B cell (primary cell): Measurements from ENCODE around the gene ZNF329. TPM values are rescaled to one million over a fixed set of nuclear protein-coding genes. Genes with fewer than 3 reads are reported as not detected.

Experiments
- ATAC-seq: fragments of 200-7000 bp; cut with Tn5 transposase; one replicate; pipeline ENCODE4 v1.10.0; 2021; ENCODE audit warnings: low read depth, mild to moderate bottlenecking, moderate number of reproducible peaks, moderate library complexity
- CTCF ChIA-PET: fragments of 350-600 bp; sonication (Branson Sonifier 250); formaldehyde crosslinking; loops from one replicate; lab custom pipeline; 2021; ENCODE audit warnings: antibody characterized with exemption, inconsistent platforms; lab: Charles Lee
- POLR2A ChIA-PET: fragments of 350-600 bp; sonication (Branson Sonifier 250); formaldehyde crosslinking; loops from one replicate; lab custom pipeline; 2021; ENCODE audit warnings: antibody characterized with exemption; lab: Charles Lee
- DNase-seq: peaks from one replicate; pipeline ENCODE4 v3.0.0; 2013
- H2AFZ ChIP-seq: 2 replicates; pipeline ENCODE4 v1.6.1; 2012; ENCODE audit warnings: mild to moderate bottlenecking, low read depth, low read length; ENCODE audit not compliant: insufficient read depth, poor library complexity, severe bottlenecking
- H3K27ac ChIP-seq, 2 donors: 1 replicate in 1 of 2; 2 replicates in 1 of 2; pipeline ENCODE4 v1.5.1; 2012 to 2013; ENCODE audit warnings: low read length in 2 of 2, mild to moderate bottlenecking in 2 of 2, moderate library complexity in 1 of 2
- H3K27me3 ChIP-seq, 4 experiments: fragments of 200-600 bp in 1 of 4; sonication (generic) in 1 of 4; replicated peaks in 1 of 4; 1 replicate in 2 of 4; 2 replicates in 2 of 4; pipeline versions ENCODE4 v1.6.1 to v1.7.0; 2013 to 2016; ENCODE audit warnings: low read length in 3 of 4, mild to moderate bottlenecking in 2 of 4, mixed read lengths in 1 of 4, moderate library complexity in 1 of 4; ENCODE audit not compliant: insufficient read depth in 4 of 4, control insufficient read depth in 3 of 4; ENCODE audit errors: control extremely low read depth in 1 of 4
- H3K36me3 ChIP-seq, 2 experiments: replicated peaks in 1 of 2; 1 replicate in 1 of 2; 2 replicates in 1 of 2; pipeline versions ENCODE4 v1.6.1 to v1.7.1; 2013; ENCODE audit warnings: low read length in 1 of 2; ENCODE audit not compliant: insufficient read depth in 2 of 2, control insufficient read depth in 1 of 2; ENCODE audit errors: control extremely low read depth in 1 of 2, extremely low read depth in 1 of 2
- H3K4me1 ChIP-seq, 2 donors: fragments of 200-600 bp in 1 of 2; sonication (generic) in 1 of 2; 1 replicate in 1 of 2; 2 replicates in 1 of 2; pipeline versions ENCODE4 v1.5.1 to v1.6.1; 2013 to 2017; ENCODE audit warnings: low read length in 2 of 2; ENCODE audit not compliant: control insufficient read depth in 2 of 2, insufficient read depth in 2 of 2
- H3K4me2 ChIP-seq: replicated peaks from 2 replicates; pipeline ENCODE3; 2012; ENCODE audit warnings: mild to moderate bottlenecking, low read depth, low read length; ENCODE audit not compliant: poor library complexity, severe bottlenecking
- H3K4me3 ChIP-seq, 5 experiments: fragments of 200-600 bp in 1 of 5; sonication (generic) in 1 of 5; 1 replicate in 3 of 5; 2 replicates in 2 of 5; pipeline versions ENCODE4 v1.5.1 to v1.7.0; 2011 to 2016; ENCODE audit warnings: low read length in 4 of 5, mild to moderate bottlenecking in 4 of 5, low read depth in 2 of 5, control low read depth in 1 of 5, moderate library complexity in 1 of 5; ENCODE audit not compliant: insufficient read depth in 1 of 5; ENCODE audit errors: control extremely low read depth in 1 of 5, extremely low read depth in 1 of 5
- H3K79me2 ChIP-seq: fragments of 200-600 bp; sonication (generic); one replicate; pipeline ENCODE4 v1.6.0; 2016; ENCODE audit warnings: low read length; ENCODE audit not compliant: control insufficient read depth, insufficient read depth
- H3K9ac ChIP-seq: fragments of 200-600 bp; sonication (generic); 2 replicates; pipeline ENCODE4 v1.6.1; 2017; ENCODE audit warnings: mild to moderate bottlenecking, low read length, moderate library complexity
- H3K9me3 ChIP-seq, 3 donors: one replicate each; pipeline versions ENCODE4 v1.6.1 to v1.7.1; 2013; ENCODE audit warnings: low read length in 2 of 3; ENCODE audit not compliant: control insufficient read depth in 2 of 3, insufficient read depth in 1 of 3; ENCODE audit errors: control extremely low read depth in 1 of 3
- H4K20me1 ChIP-seq: 2 replicates; pipeline ENCODE4 v1.6.0; 2012; ENCODE audit warnings: mild to moderate bottlenecking, low read length; ENCODE audit not compliant: insufficient read depth, control insufficient read depth, poor library complexity, severe bottlenecking
- H3K27ac Mint-ChIP-seq: one replicate; pipeline ENCODE4 v1.8.0; 2021; ENCODE audit warnings: mixed read lengths
- H3K27me3 Mint-ChIP-seq: one replicate; pipeline ENCODE4 v1.8.0; 2021; ENCODE audit warnings: mixed read lengths
- H3K4me1 Mint-ChIP-seq: one replicate; pipeline ENCODE4 v1.8.0; 2021; ENCODE audit warnings: mixed read lengths
- H3K4me3 Mint-ChIP-seq: one replicate; pipeline ENCODE4 v1.8.0; 2021; ENCODE audit warnings: mixed read lengths
- H3K9me3 Mint-ChIP-seq: one replicate; pipeline ENCODE4 v1.8.0; 2022; ENCODE audit warnings: mixed read lengths; ENCODE audit not compliant: insufficient read depth
- EZH2 ChIP-seq: IDR thresholded peaks from 2 replicates; pipeline ENCODE4 v1.6.1; 2012; ENCODE audit warnings: borderline replicate concordance, low read depth, mild to moderate bottlenecking, moderate library complexity, low read length; ENCODE audit not compliant: insufficient read depth, poor library complexity, severe bottlenecking
- WGBS: methylation state at CpG from one replicate; pipeline ENCODE4 v1.1.5; 2013; ENCODE audit warnings: missing lambda C conversion rate; ENCODE audit not compliant: insufficient coverage; 5-methylcytosine and 5-hydroxymethylcytosine counted together
- intact Hi-C: fragments of 100-400 bp; cut with micrococcal nuclease; formaldehyde crosslinking; loops from one replicate; pipeline ENCODE4 v1.10.0; 2022
- polyA plus RNA-seq: library from polyadenylated mRNA; depleted of rRNA; stranded (reverse); fragments of >200 nt; gene quantifications from 2 replicates; pipeline ENCODE4 v1.2.3, GENCODE V29; 2012
- total RNA-seq, 2 donors: library from RNA; stranded (reverse); fragments of 120-200 nt in 1 of 2; gene quantifications; 1 replicate in 1 of 2; 2 replicates in 1 of 2; pipeline versions ENCODE4 v1.2.3 to v1.2.4, GENCODE V29; 2013 to 2022
- TF ChIP-seq, protein P1 (sequence below): fragments of 200-600 bp; IDR thresholded peaks from one replicate; pipeline ENCODE4 v1.8.0; 2022; ENCODE audit warnings: antibody characterized with exemption, mild to moderate bottlenecking

ZNF329 gene
- total and polyA plus RNA-seq, 2 donors (not counting 1 experiment from before 2014, with no cell fraction given) = 5.4 to 12.5 TPM

DNA sequence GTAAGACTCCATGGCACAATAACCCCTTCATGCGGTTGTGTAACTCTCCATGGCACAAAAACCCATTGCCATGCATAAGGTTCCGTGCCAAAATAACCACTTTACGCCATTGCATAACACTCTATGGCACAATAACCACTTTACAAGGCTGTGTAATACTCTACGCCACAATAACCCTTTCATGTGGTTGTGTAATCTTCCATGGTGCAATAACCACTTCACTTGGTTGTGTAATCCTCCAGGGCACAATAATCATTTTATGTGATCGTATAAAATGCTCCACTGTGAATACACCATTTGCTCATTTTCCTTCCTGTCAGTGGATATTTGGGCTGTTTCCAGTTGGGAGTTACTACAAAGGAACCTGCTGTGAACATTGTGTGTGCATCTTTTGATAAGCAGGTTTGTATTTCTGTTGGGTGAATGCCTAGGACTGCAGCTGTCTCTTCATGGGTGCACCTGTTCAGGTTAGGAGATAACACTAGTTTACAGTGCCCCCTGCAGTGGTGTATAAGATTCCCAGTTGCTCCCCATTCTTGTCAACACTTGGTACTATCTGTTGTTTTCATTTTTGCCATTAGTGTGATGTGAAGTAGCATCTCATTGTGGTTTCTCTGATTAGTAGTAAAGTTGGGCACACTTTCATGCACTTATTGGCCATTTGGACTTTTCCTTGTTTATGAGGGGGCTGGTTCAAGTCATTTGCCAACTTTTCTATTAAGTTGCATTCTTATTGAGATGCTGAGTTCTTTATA lies 31.4 kb downstream of the ZNF329 start:
- H3K36me3 ChIP-seq = no peaks in the 10 kb centered on the region
- ATAC-seq (no peak), DNase-seq (no peak)
- no peak overlapping the region for H3K4me3 Mint-ChIP-seq
- H3K4me1 Mint-ChIP-seq = no peaks in the 10 kb centered on the region
- H3K4me2 ChIP-seq = no peak overlapping the region
- ChIA-PET CTCF (interaction anchor here (0.7 kb wide), 1 partner anchor 1680 kb away, joined by 3 read pairs; no protein-coding TSS in a partner anchor), POLR2A (no interaction called here)
- H3K9ac ChIP-seq = no peak overlapping the region
- H4K20me1 ChIP-seq = no peaks in the 10 kb centered on the region
- peaks cover 0 to 20% (median 0%) of the 10 kb centered on the region in 4 experiments for H3K27me3 ChIP-seq
- peaks cover 11% of the 10 kb centered on the region for H3K27me3 Mint-ChIP-seq
- TF ChIP-seq EZH2 = no peak
- TF ChIP-seq, protein P1, sequence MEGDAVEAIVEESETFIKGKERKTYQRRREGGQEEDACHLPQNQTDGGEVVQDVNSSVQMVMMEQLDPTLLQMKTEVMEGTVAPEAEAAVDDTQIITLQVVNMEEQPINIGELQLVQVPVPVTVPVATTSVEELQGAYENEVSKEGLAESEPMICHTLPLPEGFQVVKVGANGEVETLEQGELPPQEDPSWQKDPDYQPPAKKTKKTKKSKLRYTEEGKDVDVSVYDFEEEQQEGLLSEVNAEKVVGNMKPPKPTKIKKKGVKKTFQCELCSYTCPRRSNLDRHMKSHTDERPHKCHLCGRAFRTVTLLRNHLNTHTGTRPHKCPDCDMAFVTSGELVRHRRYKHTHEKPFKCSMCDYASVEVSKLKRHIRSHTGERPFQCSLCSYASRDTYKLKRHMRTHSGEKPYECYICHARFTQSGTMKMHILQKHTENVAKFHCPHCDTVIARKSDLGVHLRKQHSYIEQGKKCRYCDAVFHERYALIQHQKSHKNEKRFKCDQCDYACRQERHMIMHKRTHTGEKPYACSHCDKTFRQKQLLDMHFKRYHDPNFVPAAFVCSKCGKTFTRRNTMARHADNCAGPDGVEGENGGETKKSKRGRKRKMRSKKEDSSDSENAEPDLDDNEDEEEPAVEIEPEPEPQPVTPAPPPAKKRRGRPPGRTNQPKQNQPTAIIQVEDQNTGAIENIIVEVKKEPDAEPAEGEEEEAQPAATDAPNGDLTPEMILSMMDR = no peak
- H3K9me3 ChIP-seq = peaks cover 5 to 74% (median 70%) of the 10 kb centered on the region in 3 donors
- H3K27ac Mint-ChIP-seq = no peak overlapping the region
- no peaks in the 10 kb centered on the region for H3K79me2 ChIP-seq
- no peak overlapping the region for H3K27ac ChIP-seq
- H2AFZ ChIP-seq = no peak overlapping the region
- H3K9me3 Mint-ChIP-seq = peaks cover 40% of the 10 kb centered on the region
- no peaks in the 10 kb centered on the region for H3K4me1 ChIP-seq
- H3K4me3 ChIP-seq = no peak overlapping the region
- 81% methylated on average over 3 of the region's 5 CpGs for WGBS
- intact Hi-C loops = no loop called here

DNA sequence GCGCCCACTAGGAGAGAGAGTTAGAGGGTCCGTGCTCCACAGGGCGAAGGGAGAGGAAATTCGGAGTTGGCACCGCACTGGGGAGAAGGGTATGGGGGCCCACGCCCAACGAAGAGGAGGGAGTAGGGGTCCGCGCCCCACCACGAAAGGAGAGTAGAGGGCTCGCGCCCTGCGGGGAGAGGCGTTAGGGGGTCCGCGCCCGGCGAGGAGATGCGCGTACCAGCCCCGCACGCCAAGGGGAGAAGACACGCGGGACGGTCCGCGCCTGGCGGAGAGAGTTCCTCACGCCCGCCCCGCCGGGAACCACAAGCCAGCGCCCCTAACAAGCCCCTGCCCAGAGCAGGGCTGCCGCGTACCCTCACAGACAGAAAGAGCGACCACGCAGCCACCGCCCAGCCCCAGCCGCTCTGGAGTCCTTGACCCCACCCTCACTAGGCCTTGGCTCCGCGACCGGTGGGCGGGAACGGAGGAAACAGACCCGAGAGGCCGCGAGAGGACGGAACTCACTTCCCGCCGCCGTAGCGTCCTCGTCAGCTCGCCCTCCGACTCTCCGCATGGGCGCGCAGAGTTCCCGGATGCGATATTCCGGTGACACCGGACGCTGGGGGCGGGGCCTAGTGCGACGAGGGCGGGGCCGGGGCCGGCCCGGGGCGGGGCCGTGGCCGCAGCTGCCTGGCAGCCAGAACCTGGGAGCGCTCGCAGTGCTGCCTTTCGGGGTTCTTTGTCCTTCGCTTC lies 32.6 kb downstream of the ZNF329 start:
- no peak overlapping the region for H3K4me3 ChIP-seq
- H3K27me3 ChIP-seq = peaks cover 0 to 20% (median 0%) of the 10 kb centered on the region in 4 experiments
- intact Hi-C loops = no loop called here
- DNase-seq (no peak), ATAC-seq (no peak)
- no peaks in the 10 kb centered on the region for H3K36me3 ChIP-seq
- peaks cover 11% of the 10 kb centered on the region for H3K27me3 Mint-ChIP-seq
- H3K9me3 Mint-ChIP-seq = peaks cover 39% of the 10 kb centered on the region
- 22% methylated on average over 77 of the region's 77 CpGs for WGBS
- H3K4me1 Mint-ChIP-seq = no peaks in the 10 kb centered on the region
- H3K4me1 ChIP-seq = no peaks in the 10 kb centered on the region
- TF ChIP-seq, protein P1 = no peak
- TF ChIP-seq EZH2 = no peak
- no peaks in the 10 kb centered on the region for H3K79me2 ChIP-seq
- H3K27ac Mint-ChIP-seq = no peak overlapping the region
- no peak overlapping the region for H3K4me3 Mint-ChIP-seq
- H2AFZ ChIP-seq = peak overlapping the region; percentile 32
- ChIA-PET CTCF (no interaction called here), POLR2A (no interaction called here)
- no peaks in the 10 kb centered on the region for H4K20me1 ChIP-seq
- H3K9ac ChIP-seq = no peak overlapping the region
- H3K27ac ChIP-seq = no peak overlapping the region
- peaks cover 5 to 73% (median 68%) of the 10 kb centered on the region in 3 donors for H3K9me3 ChIP-seq
- H3K4me2 ChIP-seq = peak overlapping the region; percentile 18
